GM20431 (cell line): ENCODE measurements around the gene CDCA4.

Source experiments
- in situ Hi-C: fragments of 300-500 bp; cut with MseI, MboI; formaldehyde crosslinking; loops from one replicate; pipeline ENCODE4 v1.15.0; 2020; ENCODE audit warnings: low sequenced_read_pairs; ENCODE audit not compliant: unreplicated experiment

Gene CDCA4

DNA sequence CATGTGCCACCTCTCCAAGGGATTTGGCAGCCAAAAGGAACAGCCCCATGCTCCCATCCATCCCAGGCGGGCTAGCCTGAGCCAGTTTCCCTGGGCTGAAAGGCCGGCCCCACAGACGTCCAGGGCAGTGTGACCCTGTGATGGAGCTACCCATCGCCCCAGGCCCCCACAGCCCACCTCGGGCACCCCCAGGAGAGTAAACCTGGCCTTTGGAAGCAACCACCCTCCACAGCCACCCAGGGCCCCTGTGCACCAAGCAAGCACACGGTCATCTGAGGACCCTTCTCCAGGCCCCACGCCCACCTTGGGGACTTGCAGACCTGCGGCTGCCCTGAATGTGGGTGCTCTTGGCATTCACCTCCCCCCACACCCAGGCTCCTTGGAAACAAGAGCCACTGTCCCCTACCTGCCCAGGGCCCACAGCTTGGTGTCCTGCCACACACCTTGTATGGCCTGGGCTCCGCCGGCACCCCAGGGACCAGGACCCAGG, 51.1 kb downstream of the CDCA4 start:
- in situ Hi-C loops = loop anchor here (10.0 kb wide), 1 partner anchor 75 kb away; no protein-coding TSS in a partner anchor

DNA sequence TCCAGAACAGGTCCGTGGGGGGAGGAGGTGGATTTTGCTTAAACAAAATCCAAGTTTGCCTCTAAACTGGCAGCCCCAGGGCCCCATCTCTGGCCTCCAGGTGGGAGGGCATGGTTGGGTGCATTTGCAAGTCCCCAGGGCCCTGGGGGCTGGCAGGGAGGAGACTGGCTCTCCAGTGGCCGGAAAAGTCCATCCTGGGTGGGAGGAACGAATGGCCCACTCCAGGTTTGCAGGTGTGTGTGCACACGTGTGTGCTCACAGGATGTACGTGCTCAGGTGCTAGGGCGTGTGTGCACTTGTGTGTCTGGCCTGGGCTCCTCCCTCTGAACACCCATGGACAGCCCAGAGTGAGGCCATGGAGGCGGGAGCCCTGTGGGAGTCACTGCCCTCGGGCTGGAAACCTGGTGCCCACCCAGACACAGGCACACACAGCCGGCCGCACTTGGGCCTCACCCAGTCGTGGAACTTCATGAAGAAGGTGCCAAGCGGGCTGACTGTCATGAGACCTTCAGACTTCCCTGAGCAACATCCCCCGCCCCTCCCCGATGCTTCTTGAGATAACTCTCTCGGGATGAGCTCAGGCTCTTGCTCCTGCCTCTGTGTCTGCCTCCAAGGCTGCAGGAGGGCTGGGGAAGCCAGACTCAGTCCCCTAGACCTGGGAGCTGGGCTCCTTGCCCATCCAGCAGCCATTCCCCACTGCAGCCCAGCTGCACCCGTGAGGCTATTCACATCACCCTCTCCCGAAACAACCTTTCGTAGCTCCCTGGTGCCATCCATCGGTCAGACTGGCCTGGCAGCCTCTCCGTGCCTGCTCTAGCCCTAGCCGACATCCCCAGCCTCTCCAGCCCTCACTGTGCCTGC, 52.1 kb downstream of the CDCA4 start:
- in situ Hi-C loops = no loop called here

GRCh38 chr14:104968153-104968527, 52.7 kb downstream of the CDCA4 start:
- in situ Hi-C loops = no loop called here

- in situ Hi-C loops = no loop called here
Measured at GRCh38 chr14:104967386-104968152, 53.3 kb downstream of the CDCA4 start.

DNA sequence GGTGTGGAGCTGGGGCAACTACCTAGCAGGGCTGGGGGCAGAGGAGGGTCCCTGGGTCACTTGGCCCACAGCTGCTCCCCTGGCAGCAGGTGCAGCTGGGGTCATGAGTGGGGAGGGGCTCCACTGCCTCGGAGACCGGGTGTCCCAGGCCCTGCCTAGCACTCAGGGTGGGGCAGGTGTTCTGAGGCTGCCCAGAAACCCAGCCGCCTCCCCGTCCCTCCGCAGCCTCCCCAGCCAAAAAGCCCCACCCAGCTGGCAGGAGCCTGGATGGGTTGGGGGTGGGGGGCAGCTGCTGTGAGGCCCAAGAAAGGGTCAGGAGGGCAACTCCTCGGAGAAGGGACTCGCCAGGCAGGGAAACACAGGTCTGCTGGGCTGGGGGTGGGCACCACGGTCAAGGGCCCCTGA, 53.9 kb downstream of the CDCA4 start:
- in situ Hi-C loops = no loop called here

DNA sequence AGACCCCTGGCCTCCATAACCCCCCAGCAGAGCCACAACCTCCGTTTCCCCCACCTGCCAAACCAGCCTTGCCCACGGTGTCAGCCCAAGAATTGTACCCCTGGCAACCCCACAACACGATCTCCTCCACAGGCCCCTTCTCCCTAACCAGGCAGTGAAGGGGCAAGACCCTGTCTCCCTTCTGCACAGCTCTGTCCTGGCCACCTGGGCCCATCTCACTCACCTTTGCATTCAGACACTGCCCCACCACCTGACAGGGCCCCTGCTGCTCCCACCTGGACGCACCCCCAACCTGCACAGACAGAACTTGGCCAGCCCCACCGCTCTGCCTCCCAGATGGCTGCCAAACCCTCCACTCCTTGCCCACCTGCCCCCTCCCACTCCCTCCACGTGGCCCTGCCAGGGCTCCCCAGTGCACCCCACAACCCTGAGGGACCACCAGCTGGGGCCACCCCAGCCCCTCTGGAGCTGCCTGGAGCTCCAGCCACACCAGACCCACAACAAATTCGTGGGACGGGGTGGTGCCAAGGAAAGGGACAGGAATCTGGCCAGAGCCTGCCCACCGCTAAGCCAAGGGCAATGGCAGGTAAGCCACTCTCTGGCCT, 54.5 kb downstream of the CDCA4 start:
- in situ Hi-C loops = no loop called here

- in situ Hi-C loops = no loop called here
Measured at GRCh38 chr14:104965561-104966231, 55.2 kb downstream of the CDCA4 start.

GRCh38 chr14:104964546-104964945, 56.3 kb downstream of the CDCA4 start:
- in situ Hi-C loops = no loop called here
